Measurements from ENCODE around the gene ATP6V0D1. TPM values are rescaled to one million over a fixed set of nuclear protein-coding genes. Genes with fewer than 3 reads are reported as not detected.
A peak's percentile ranks its signal among the peaks of the same experiment; 100 is the strongest.

Gene ATP6V0D1
- total and polyA plus RNA-seq, 2 experiments from 2014 or later = 20.6 to 68.7 TPM

DNA sequence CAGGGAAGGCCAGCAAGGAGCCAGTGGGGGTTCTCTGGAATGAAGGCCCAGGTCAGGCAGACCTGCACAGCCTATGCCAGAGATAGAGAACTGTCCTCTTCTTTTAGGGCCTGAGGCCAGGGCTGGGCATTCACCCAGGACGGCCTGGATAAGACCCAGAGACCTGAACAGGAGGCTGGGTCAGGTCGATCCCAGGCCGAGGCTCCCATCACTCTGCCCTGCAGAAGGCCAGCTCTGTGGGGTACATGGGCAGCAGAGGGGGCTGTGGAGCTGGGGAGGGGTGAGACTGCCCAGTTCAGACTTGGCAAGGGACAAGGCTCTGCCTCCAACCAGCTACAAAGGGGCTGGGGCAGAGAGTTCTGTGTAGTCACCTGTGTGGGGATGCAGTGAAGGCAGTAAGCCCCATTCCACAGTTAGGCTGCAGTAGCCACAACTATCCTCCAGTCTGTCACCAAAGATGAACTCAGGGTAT is 35.5 kb downstream of the ATP6V0D1 start:
- ATAC-seq (peak; percentile 15), DNase-seq (ENCODE audit: low spot score) (no peak)
- H3K27ac Mint-ChIP-seq = no peak overlapping the region
- Histone ChIP-seq H3K27ac (ENCODE audit: low read depth) (no peak overlapping the region), H3K9me2 (ENCODE audit: insufficient read depth) (no peaks in the 10 kb centered on the region), H3K4me3 (no peak overlapping the region), H3K27me3 (ENCODE audit: insufficient read depth) (no peaks in the 10 kb centered on the region), H3K36me3 (ENCODE audit: insufficient read depth) (no peaks in the 10 kb centered on the region), H3F3A (replicated peaks; ENCODE audit: low read depth) (no peaks in the 10 kb centered on the region), H3K4me1 (ENCODE audit: insufficient read depth) (no peaks in the 10 kb centered on the region), H3K4me2 (no peak overlapping the region), H4K20me1 (replicated peaks; ENCODE audit: insufficient read depth) (no peaks in the 10 kb centered on the region; the same call in 1 of the 2 replicates), H3K79me2 (replicated peaks; ENCODE audit: insufficient read depth) (no peaks in the 10 kb centered on the region), H2AFZ (no peak overlapping the region)
- peaks cover 14% of the 10 kb centered on the region for H3K27me3 Mint-ChIP-seq (ENCODE audit: insufficient read depth, low read depth, poor library complexity)
- peaks cover 3% of the 10 kb centered on the region; the same call in 1 of the 3 replicates for H3K9me3 Mint-ChIP-seq
- peaks cover 10% of the 10 kb centered on the region for H3K4me1 Mint-ChIP-seq
- TF ChIP-seq, protein P1, sequence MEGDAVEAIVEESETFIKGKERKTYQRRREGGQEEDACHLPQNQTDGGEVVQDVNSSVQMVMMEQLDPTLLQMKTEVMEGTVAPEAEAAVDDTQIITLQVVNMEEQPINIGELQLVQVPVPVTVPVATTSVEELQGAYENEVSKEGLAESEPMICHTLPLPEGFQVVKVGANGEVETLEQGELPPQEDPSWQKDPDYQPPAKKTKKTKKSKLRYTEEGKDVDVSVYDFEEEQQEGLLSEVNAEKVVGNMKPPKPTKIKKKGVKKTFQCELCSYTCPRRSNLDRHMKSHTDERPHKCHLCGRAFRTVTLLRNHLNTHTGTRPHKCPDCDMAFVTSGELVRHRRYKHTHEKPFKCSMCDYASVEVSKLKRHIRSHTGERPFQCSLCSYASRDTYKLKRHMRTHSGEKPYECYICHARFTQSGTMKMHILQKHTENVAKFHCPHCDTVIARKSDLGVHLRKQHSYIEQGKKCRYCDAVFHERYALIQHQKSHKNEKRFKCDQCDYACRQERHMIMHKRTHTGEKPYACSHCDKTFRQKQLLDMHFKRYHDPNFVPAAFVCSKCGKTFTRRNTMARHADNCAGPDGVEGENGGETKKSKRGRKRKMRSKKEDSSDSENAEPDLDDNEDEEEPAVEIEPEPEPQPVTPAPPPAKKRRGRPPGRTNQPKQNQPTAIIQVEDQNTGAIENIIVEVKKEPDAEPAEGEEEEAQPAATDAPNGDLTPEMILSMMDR (conservative IDR thresholded peaks at IDR 0.05; ENCODE audit: low read depth in 2 of 2) = peak; percentile 17 to 43; a peak in 2 of 4 replicates
- TF ChIP-seq JUNB (IDR thresholded peaks at IDR 0.05; ENCODE audit: unreplicated experiment) (no peak), EZH2phosphoT487 (IDR thresholded peaks at IDR 0.05; ENCODE audit: unreplicated experiment) (no peak), STAT1 (IDR thresholded peaks at IDR 0.05; ENCODE audit: unreplicated experiment) (no peak), NANOG (IDR thresholded peaks at IDR 0.05; ENCODE audit: borderline replicate concordance) (no peak), POLR2AphosphoS5 (IDR thresholded peaks at IDR 0.05; ENCODE audit: low read depth) (no peak)
- peaks cover 17% of the 10 kb centered on the region for H3K36me3 Mint-ChIP-seq (ENCODE audit: low read depth)
- no peak overlapping the region; the same call in 2 of the 3 replicates for H3K4me3 Mint-ChIP-seq

DNA sequence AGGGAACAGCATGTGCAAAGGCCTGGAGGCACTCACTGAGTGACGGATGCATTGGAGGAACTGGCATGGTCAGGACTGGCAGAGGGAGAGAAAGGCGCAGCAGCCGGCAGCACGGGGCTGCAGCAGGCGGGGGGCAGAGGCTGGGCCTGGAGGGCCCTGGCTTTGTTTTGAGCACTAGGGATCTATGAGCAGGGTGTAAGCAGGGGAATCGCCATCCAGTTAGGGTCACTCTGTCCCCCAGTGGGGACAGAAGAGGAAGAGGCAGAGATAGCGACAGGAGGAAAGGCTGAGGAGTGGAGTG is 35.9 kb downstream of the ATP6V0D1 start:
- no peak overlapping the region for H3K27ac Mint-ChIP-seq
- H4K20me1 ChIP-seq (replicated peaks; ENCODE audit: insufficient read depth) = no peaks in the 10 kb centered on the region; the same call in 1 of the 2 replicates

More for the DNA sequence above, 35.9 kb downstream of the ATP6V0D1 start:
- no peaks in the 10 kb centered on the region for H3K79me2 ChIP-seq (replicated peaks; ENCODE audit: insufficient read depth)
- no peaks in the 10 kb centered on the region for H3K9me2 ChIP-seq (ENCODE audit: insufficient read depth)
- H3K4me2 ChIP-seq = no peak overlapping the region
- no peak overlapping the region for H3K27ac ChIP-seq (ENCODE audit: low read depth)
- no peak for DNase-seq (ENCODE audit: low spot score)
- TF ChIP-seq ZNF114 (CRISPR knock-in tag; IDR thresholded peaks at IDR 0.05) = no peak
- TF ChIP-seq JUNB (IDR thresholded peaks at IDR 0.05; ENCODE audit: unreplicated experiment) = no peak
- TF ChIP-seq CREB1 (CRISPR knock-in tag; IDR thresholded peaks at IDR 0.05; ENCODE audit: low read depth) = no peak
- no peak for TF ChIP-seq NANOG (IDR thresholded peaks at IDR 0.05; ENCODE audit: borderline replicate concordance)
- TF ChIP-seq, protein P2, sequence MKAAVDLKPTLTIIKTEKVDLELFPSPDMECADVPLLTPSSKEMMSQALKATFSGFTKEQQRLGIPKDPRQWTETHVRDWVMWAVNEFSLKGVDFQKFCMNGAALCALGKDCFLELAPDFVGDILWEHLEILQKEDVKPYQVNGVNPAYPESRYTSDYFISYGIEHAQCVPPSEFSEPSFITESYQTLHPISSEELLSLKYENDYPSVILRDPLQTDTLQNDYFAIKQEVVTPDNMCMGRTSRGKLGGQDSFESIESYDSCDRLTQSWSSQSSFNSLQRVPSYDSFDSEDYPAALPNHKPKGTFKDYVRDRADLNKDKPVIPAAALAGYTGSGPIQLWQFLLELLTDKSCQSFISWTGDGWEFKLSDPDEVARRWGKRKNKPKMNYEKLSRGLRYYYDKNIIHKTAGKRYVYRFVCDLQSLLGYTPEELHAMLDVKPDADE (IDR thresholded peaks at IDR 0.05) = no peak
- TF ChIP-seq, protein P1 (conservative IDR thresholded peaks at IDR 0.05; ENCODE audit: low read depth in 2 of 2) = no peak
- no peaks in the 10 kb centered on the region for H3F3A ChIP-seq (replicated peaks; ENCODE audit: low read depth)
- H3K4me3 ChIP-seq = no peak overlapping the region
- ATAC-seq = no peak
- peaks cover 13% of the 10 kb centered on the region for H3K27me3 Mint-ChIP-seq (ENCODE audit: insufficient read depth, low read depth, poor library complexity)
- peaks cover 17% of the 10 kb centered on the region for H3K36me3 Mint-ChIP-seq (ENCODE audit: low read depth)
- peaks cover 10% of the 10 kb centered on the region for H3K4me1 Mint-ChIP-seq
- H3K4me3 Mint-ChIP-seq = no peak overlapping the region; the same call in 2 of the 3 replicates
- H3K36me3 ChIP-seq (ENCODE audit: insufficient read depth) = no peaks in the 10 kb centered on the region
- H3K27me3 ChIP-seq (ENCODE audit: insufficient read depth) = no peaks in the 10 kb centered on the region
- H2AFZ ChIP-seq = no peak overlapping the region
- H3K9me3 Mint-ChIP-seq = peaks cover 3% of the 10 kb centered on the region; the same call in 1 of the 3 replicates
- H3K4me1 ChIP-seq (ENCODE audit: insufficient read depth) = no peaks in the 10 kb centered on the region
